ENCODE data around the gene POFUT2.

Gene POFUT2

DNA sequence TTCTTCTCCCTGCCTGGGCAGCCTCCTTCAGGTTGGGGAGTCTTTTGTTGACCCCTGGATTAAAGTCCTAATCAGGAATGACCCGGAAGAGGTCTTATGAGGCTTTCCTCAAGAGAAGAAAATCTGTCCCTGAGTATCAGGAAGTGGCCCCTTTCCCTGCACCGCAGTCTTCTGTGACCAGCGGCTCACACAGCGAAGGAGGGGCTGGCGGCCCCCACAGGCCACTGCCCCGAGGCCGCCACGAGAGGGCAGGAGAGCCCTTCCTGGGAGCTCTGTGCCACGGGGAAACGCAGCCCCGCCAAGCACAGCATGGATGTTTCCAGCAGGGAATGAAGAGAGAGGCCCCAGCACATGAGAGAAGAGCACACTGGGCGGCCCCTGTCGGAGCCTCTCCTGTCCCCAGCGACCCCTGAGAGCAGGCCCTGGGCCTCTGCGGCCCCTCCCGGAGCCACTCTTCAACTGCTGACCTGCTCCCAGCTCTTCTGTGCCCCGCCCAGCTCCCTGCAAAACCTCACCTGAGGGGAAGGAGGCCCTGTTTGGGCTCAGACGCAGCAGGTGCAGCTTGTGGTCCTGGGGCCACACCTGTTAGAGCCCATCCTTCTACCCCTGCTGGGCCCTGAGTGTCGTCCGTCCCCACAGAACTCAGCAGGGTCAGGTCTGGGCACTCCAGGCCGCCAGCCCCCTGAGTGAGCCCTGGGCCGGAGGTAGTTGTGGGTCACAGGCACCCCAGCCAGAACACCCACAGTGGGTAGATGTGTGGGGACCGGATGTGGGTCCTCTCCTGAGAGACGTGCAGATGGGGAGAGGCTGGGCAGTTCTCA, 4.9 kb upstream of the POFUT2 start:
- DNase-seq (ENCODE audit: low read depth, low spot score), result peak; percentile 86
- H3K4me3 ChIP-seq (ENCODE audit: insufficient read length, low read depth), result no peak overlapping the region
- H3K9me3 ChIP-seq (ENCODE audit: insufficient read depth, low read length), result peaks cover 12% of the 10 kb centered on the region
- peaks cover 60% of the 10 kb centered on the region for H3K36me3 ChIP-seq (ENCODE audit: insufficient read depth, insufficient read length, low read length)
- H3K9ac ChIP-seq (ENCODE audit: insufficient read length, low read depth), result peak overlapping the region; percentile 76
- H3K4me1 ChIP-seq (ENCODE audit: insufficient read depth, insufficient read length), result peaks cover 41% of the 10 kb centered on the region
- no peaks in the 10 kb centered on the region for H3K27me3 ChIP-seq (ENCODE audit: insufficient read depth, insufficient read length)
- no peak for TF ChIP-seq ZNF274 (IDR thresholded peaks at IDR 0.05; ENCODE audit: low read depth, low read length)
- no peak for TF ChIP-seq SUZ12 (IDR thresholded peaks at IDR 0.05; ENCODE audit: extremely low read depth, insufficient read depth, insufficient read length)
- TF ChIP-seq YY1 (IDR thresholded peaks at IDR 0.05; ENCODE audit: insufficient read depth, insufficient read length), result no peak

DNA sequence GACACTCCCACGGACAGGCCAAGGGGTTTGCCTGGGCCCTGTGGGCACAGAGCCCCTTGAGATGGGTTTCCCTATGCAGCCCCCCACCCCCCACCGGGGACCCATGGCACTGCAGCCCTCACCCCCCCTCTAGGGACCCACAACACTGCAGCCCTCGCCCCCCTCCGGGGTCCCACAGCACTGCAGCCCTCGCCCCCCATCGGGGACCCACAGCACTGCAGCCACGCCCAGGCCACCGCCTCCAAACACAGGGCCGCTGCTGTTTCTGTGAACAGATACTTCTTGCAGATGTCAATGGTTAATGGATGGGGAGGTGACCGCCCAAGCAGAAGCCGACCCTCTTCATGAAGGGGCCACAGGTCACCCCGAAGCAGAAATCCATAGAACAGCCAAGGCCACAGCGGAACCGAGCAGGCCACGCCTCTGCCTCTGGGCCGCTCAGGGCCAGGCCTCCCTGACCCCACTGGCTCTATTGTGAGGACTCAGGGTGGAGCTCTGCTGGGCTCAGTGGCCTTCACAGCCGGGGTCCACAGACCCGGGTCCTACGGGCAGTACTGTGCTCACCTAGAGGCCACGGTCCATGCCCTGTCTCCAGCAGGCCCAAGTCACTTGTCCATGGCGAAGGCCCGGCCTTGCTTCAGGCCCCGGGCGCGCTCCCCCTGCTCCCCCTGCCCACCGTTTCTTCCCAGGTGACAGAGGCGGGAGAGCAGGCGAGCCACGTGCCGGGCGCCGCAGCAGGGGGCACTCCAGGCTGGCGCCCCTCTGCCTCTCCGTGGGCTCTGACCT, 4.1 kb upstream of the POFUT2 start:
- no peak for TF ChIP-seq ZNF274 (IDR thresholded peaks at IDR 0.05; ENCODE audit: low read depth, low read length)
- peaks cover 54% of the 10 kb centered on the region for H3K36me3 ChIP-seq (ENCODE audit: insufficient read depth, insufficient read length, low read length)
- DNase-seq (ENCODE audit: low read depth, low spot score), result no peak

DNA sequence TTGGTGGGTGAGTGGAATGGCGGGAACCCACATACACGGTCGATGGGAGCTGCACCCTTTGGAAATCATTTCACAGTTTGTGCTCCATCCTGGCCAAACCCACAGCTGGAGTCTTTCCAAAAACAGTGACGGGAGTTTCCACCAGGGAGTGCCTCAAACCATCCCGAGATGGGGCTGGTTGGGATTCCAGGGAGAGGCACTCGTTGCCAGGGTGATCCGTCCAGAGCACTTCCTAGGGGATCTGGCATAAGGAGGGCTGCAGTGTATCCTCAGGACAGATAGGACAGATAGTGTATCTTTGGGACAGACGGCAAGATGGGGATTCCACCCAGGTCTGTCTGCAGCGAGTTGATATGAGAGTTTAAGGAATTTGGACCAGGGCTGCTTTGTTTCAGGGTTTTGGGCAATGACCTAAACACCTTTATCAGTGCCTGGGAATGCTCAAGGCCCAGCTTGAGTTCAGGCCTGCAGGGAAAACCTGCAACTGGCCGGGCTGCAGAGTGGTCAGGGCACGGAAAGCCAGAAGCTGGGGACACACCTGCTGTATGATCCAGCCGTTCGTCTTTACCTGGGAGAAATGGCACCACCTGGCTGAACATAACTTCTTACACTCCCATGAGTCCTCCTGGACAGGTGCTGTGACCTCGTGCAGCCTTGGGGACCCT, 3.4 kb upstream of the POFUT2 start:
- no peak for DNase-seq (ENCODE audit: low read depth, low spot score)
- no peaks in the 10 kb centered on the region for H3K9me3 ChIP-seq (ENCODE audit: insufficient read depth, low read length)
- H3K4me1 ChIP-seq (ENCODE audit: insufficient read depth, insufficient read length), result peaks cover 45% of the 10 kb centered on the region
- TF ChIP-seq YY1 (IDR thresholded peaks at IDR 0.05; ENCODE audit: insufficient read depth, insufficient read length) (no peak), SUZ12 (IDR thresholded peaks at IDR 0.05; ENCODE audit: extremely low read depth, insufficient read depth, insufficient read length) (no peak), ZNF274 (IDR thresholded peaks at IDR 0.05; ENCODE audit: low read depth, low read length) (no peak)
- H3K36me3 ChIP-seq (ENCODE audit: insufficient read depth, insufficient read length, low read length), result peaks cover 57% of the 10 kb centered on the region
- no peak overlapping the region for H3K9ac ChIP-seq (ENCODE audit: insufficient read length, low read depth)
- no peak overlapping the region for H3K4me3 ChIP-seq (ENCODE audit: insufficient read length, low read depth)
- H3K27me3 ChIP-seq (ENCODE audit: insufficient read depth, insufficient read length), result no peaks in the 10 kb centered on the region

More for the DNA sequence above, 4.1 kb upstream of the POFUT2 start:
- no peak overlapping the region for H3K4me3 ChIP-seq (ENCODE audit: insufficient read length, low read depth)
- H3K9ac ChIP-seq (ENCODE audit: insufficient read length, low read depth), result peak overlapping the region; percentile 43
- H3K4me1 ChIP-seq (ENCODE audit: insufficient read depth, insufficient read length), result peaks cover 41% of the 10 kb centered on the region
- peaks cover 5% of the 10 kb centered on the region for H3K9me3 ChIP-seq (ENCODE audit: insufficient read depth, low read length)
- no peaks in the 10 kb centered on the region for H3K27me3 ChIP-seq (ENCODE audit: insufficient read depth, insufficient read length)

DNA sequence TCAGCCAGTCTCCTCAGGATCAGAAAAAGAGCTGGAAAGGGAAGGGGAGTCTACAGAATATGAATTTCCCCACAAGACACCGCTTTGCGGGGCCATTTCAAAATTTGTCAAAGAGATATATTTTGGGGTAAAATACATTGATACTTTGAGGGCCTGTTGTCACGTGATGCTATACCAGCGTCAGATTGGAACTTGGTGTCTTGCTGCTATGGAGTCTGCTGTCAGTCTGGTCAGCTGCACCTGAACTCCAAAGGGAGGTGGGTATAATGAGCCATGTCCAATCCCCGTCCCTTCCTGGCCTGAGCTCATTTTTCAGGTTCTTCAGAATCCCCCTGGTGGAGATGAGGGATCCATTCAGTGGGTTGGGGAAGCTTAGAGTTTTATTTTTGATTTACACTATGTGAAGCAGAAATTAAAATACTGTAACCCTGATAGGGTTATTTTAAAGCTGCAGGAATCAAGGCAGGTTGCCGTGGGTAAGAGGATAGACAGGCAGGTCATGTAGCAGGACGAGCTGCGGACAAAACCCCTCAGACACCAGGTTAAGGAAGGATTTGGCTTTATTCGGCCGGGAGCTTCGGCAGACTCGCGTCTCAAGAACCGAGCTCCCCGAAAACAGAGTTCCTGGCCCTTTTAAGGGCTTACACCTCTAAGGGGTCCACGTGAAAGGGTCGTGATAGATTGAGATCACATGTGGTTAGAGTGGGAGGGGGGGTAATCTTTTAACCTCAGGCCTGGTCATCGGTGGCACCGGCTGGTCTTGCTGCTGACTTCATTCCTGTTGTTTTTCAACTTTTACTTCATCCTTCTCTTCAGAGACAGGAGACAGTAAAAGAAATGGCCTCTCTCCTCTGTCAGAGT, 2.2 kb upstream of the POFUT2 start:
- Histone ChIP-seq H3K36me3 (ENCODE audit: insufficient read depth, insufficient read length, low read length) (peaks cover 66% of the 10 kb centered on the region), H3K27me3 (ENCODE audit: insufficient read depth, insufficient read length) (no peaks in the 10 kb centered on the region), H3K9me3 (ENCODE audit: insufficient read depth, low read length) (no peaks in the 10 kb centered on the region), H3K4me1 (ENCODE audit: insufficient read depth, insufficient read length) (peaks cover 38% of the 10 kb centered on the region), H3K4me3 (ENCODE audit: insufficient read length, low read depth) (no peak overlapping the region), H3K9ac (ENCODE audit: insufficient read length, low read depth) (no peak overlapping the region)
- no peak for DNase-seq (ENCODE audit: low read depth, low spot score)
- no peak for TF ChIP-seq ZNF274 (IDR thresholded peaks at IDR 0.05; ENCODE audit: low read depth, low read length)
- TF ChIP-seq SUZ12 (IDR thresholded peaks at IDR 0.05; ENCODE audit: extremely low read depth, insufficient read depth, insufficient read length), result no peak
- TF ChIP-seq YY1 (IDR thresholded peaks at IDR 0.05; ENCODE audit: insufficient read depth, insufficient read length), result no peak

DNA sequence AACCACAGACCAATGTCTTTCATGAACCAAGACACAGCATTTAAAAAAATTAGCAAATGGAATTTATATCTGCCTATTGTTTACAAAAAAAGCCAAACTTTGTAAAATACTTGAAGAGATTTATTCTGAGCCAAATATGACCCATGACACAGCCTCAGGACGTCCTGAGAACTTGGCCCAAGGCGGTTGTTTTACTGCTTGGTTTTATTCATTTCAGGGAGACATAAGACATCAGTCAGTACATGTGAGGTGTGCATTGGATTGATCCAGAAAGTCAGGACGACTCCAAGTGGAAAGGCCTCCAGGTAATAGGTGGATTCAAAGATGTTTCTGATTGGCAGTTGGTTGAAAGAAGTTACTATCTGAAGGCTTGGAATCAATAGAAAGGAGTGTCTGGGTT, 1.4 kb upstream of the POFUT2 start:
- Histone ChIP-seq H3K9me3 (ENCODE audit: insufficient read depth, low read length) (no peaks in the 10 kb centered on the region), H3K4me3 (ENCODE audit: insufficient read length, low read depth) (no peak overlapping the region), H3K4me1 (ENCODE audit: insufficient read depth, insufficient read length) (peaks cover 31% of the 10 kb centered on the region), H3K9ac (ENCODE audit: insufficient read length, low read depth) (no peak overlapping the region), H3K36me3 (ENCODE audit: insufficient read depth, insufficient read length, low read length) (peaks cover 73% of the 10 kb centered on the region), H3K27me3 (ENCODE audit: insufficient read depth, insufficient read length) (no peaks in the 10 kb centered on the region)
- DNase-seq (ENCODE audit: low read depth, low spot score), result no peak
- no peak for TF ChIP-seq ZNF274 (IDR thresholded peaks at IDR 0.05; ENCODE audit: low read depth, low read length)

DNA sequence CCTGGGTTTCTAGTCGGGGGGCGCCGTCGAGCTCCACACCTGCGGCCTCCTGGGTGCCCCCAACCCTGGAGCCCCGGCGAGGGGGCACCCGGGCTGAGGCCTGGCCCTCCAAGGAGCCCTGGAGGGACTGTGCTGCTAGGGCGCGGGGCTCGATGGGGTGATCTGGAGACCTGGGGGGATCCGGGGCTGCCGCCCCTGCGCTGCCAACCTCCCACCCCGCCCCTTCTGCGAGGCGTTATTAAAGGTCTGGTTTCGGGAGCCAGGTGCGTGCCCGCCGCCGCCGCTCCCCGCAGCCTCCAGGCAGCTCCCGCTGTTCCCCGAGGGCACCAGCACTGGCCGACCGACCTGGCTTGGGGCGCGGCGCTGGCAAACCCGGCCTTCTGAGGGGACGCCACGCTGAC, 746 bp upstream of the POFUT2 start:
- DNase-seq (ENCODE audit: low read depth, low spot score), result no peak
- TF ChIP-seq ZNF274 (IDR thresholded peaks at IDR 0.05; ENCODE audit: low read depth, low read length) (no peak), YY1 (IDR thresholded peaks at IDR 0.05; ENCODE audit: insufficient read depth, insufficient read length) (no peak), SUZ12 (IDR thresholded peaks at IDR 0.05; ENCODE audit: extremely low read depth, insufficient read depth, insufficient read length) (no peak)
- peak overlapping the region; percentile 78 for H3K9ac ChIP-seq (ENCODE audit: insufficient read length, low read depth)
- H3K9me3 ChIP-seq (ENCODE audit: insufficient read depth, low read length), result no peaks in the 10 kb centered on the region
- no peaks in the 10 kb centered on the region for H3K27me3 ChIP-seq (ENCODE audit: insufficient read depth, insufficient read length)
- peaks cover 24% of the 10 kb centered on the region for H3K4me1 ChIP-seq (ENCODE audit: insufficient read depth, insufficient read length)
- peaks cover 74% of the 10 kb centered on the region for H3K36me3 ChIP-seq (ENCODE audit: insufficient read depth, insufficient read length, low read length)
- peak overlapping the region; percentile 77 for H3K4me3 ChIP-seq (ENCODE audit: insufficient read length, low read depth)
